ENCODE measurements around the gene BOLA3.

- TF ChIP-seq, protein P1, sequence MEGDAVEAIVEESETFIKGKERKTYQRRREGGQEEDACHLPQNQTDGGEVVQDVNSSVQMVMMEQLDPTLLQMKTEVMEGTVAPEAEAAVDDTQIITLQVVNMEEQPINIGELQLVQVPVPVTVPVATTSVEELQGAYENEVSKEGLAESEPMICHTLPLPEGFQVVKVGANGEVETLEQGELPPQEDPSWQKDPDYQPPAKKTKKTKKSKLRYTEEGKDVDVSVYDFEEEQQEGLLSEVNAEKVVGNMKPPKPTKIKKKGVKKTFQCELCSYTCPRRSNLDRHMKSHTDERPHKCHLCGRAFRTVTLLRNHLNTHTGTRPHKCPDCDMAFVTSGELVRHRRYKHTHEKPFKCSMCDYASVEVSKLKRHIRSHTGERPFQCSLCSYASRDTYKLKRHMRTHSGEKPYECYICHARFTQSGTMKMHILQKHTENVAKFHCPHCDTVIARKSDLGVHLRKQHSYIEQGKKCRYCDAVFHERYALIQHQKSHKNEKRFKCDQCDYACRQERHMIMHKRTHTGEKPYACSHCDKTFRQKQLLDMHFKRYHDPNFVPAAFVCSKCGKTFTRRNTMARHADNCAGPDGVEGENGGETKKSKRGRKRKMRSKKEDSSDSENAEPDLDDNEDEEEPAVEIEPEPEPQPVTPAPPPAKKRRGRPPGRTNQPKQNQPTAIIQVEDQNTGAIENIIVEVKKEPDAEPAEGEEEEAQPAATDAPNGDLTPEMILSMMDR (IDR thresholded peaks at IDR 0.05; ENCODE audit: low read depth, low read length), result no peak
- no peak for TF ChIP-seq EZH2phosphoT487 (IDR thresholded peaks at IDR 0.05; ENCODE audit: low read depth)
Measured at GRCh38 chr2:74101574-74102300, 46.0 kb downstream of the BOLA3 start.

All from OCI-LY3 (cell line).